GM18526 (cell line): ENCODE results near the gene SLFN12.

Source experiments
- POLR2A ChIP-seq: IDR thresholded peaks from 3 replicates; pipeline ENCODE4 v1.6.1; 2011; ENCODE audit not compliant: insufficient read length; ENCODE audit errors: extremely low read depth

The SLFN12 gene

DNA sequence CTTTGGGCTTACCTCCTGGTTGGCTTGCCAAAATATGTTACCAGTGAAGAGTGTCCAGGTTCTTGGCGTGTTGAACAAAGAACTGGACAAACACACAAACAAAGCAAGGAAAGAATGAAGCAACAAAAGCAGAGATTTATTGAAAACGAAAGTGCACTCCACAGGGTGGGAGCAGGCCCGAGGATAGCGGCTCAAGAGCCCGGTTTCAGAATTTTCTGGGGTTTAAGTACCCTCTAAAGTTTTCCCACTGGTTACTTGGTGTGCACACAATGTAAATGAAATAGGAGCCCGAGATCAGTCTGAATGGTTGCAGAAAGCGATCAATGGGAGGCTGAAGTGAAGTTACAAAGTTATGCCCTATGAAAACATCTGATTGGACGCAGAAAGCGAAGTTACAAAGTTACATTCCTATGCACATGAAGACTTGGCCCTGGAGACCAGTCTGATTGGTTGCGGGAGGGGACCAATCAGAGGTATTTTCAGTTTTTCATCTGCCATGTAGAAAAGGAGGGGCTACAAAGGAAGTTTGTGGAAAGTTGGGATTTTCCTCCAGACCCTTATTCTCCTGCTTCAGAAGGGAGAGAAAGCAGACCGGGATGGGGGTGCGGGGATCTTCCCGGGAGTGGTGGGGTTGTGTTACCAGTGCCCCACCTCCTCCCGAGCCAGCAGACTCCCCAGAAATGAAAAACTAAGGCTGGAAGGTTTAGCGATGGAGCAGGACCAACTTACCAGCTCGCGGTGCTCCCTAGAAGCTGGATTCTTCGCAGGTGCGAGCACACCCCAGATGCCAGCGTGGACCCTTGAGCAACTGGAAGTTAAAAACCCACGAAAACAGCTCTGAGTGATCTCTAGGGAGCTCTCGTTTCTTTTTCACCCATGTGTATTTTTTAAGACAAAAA lies at the start of gene SLFN12:
Gene SLFN12 (minus strand): TSS at position 325 of the 899 bp plus-strand sequence. CDS start 9,472 bp downstream, outside the sequence.
- TF ChIP-seq POLR2A: peak; percentile 31

DNA sequence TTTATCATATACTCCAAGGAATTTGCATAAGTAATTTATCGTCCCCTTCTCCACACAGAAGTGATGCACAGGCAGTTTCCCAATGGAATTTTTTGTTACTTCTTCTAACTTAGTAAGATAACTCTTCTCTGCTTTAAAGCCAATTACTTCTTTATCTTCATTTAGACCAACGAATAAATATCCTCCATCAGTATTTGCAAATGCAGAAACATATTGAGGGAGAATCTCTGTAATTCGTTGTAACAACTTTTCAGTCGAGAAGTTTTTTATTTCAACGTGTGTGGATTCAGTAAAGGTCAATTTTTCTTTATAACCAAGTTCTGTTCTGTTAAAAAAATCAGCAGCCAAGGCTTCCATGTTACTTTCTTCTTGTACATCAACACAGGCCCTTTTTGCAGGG lies 47.0 kb upstream of the SLFN12 start:
- TF ChIP-seq POLR2A: no peak

DNA sequence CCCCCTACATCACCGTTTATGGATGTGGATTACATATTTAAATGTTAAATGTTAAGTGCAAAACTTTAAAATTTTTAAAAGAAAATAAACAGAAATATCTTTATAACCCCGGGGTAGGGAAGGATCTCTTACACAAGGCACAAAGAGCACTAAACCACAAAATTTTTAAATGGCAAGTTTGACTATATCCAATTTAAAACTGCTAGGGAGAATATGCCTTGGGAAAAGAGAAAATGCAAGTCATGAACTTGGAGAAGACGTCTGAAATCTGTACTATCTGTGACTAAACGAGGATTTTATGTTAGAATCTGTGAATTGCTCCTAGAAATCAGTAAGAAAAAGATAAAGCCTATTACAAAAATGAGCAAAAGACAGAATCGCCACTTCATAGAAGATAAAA lies 44.9 kb upstream of the SLFN12 start:
- TF ChIP-seq POLR2A: no peak

DNA sequence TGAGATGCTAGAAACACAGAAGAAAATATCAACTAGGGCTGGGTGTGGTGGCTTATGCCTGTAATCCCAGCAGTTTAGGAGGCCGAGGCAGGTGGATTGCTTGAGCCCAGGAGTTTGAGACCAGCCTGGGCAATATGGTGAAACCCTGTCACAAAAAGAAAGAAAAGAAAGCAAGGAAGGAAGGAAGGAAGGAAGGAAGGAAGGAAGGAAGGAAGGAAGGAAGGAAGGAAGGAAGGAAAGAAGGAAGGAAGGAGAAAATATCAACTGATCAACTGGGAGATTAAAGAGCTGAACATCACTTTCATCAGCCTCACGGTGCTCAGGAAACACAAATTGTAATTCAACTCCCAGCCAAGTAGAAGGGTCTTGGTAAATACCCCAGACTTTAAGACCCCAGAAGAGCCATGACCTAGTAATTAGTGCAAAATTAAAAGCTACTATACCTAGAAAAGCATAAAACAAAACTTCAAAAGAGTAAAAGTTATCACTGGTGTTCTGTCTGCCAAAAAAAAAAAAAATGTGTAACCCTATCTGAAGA lies 44.1 kb upstream of the SLFN12 start:
- TF ChIP-seq POLR2A: no peak

DNA sequence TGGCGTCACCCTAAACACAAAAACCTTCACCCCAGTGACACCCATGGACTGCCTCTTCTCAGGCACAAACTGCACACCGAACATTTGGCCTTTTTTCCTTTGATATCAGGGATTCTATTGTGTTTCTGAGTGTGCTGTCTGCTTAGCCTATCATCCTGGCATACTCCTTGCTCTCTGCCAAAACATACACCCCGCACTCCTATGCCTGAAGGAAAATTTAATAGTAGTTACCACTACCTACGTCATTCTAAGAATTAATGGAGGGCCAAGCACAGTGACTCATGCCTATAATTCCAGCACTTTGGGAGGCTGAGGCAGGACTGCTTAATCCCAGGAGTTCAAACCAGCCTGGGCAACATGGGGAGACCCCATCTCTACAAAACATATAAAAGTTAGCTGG lies 36.2 kb upstream of the SLFN12 start:
- no peak for TF ChIP-seq POLR2A

DNA sequence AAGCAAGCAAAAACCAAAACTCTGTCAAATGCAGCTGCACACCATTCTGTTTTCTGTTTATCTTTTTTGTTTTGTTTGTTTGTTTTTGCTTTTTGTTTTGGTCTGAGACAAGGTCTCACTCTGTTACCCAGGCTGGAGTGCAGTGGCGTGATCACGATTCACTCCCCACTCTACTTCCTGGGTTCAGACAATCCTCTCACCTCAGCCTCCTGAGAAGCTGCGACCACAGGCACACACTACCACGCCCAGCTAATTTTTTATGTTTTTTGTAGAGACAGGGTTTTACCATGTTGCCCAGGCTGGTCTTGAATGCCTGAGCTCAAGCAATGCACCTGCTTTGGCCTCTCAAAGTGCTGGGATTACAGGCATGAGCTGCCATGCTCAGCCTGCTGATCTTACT lies 35.5 kb upstream of the SLFN12 start:
- no peak for TF ChIP-seq POLR2A

DNA sequence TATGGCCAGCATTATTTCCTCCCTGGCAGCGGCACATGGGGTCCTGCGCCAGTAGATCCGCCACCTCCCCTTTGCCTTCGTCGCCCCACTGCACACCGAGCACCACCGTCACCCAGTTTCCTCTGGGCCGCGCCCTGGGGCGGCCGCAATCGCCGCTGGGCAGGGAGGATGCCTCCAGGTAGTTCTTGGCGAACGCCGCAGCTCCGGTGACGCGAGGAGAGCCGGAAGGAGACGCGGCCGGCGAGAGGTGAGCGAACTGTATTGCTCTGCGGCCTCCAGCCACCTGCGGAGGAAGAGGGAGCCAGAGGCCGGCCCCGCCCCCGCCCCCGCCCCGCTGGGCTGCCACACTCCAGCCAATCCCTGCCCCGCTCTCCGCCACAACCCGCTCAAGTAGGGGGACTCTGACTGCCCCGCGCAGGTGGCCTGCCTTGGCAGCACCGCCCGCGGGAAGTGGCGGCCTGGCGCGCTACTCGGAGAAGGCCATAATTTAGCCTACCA lies 28.1 kb upstream of the SLFN12 start:
- peak; percentile 40 for TF ChIP-seq POLR2A

DNA sequence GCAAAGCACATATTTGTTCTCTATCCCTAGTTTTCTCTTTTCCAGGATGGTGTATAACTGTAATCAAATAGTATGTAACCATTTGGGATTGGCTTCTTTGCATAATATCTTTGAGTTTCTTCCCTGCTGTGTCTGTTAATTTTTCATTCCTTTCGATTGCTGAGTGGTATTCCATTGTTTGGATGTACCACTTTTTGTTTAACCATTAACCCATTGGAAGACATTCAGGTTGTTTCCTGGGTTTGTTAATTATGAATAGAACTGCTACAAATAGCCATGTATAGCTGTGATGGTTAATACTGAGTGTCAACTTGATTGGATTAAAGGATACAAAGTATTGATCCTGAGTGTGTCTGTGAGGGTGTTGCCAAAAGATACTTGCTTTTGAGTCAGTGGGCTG lies 20.9 kb upstream of the SLFN12 start:
- no peak for TF ChIP-seq POLR2A

DNA sequence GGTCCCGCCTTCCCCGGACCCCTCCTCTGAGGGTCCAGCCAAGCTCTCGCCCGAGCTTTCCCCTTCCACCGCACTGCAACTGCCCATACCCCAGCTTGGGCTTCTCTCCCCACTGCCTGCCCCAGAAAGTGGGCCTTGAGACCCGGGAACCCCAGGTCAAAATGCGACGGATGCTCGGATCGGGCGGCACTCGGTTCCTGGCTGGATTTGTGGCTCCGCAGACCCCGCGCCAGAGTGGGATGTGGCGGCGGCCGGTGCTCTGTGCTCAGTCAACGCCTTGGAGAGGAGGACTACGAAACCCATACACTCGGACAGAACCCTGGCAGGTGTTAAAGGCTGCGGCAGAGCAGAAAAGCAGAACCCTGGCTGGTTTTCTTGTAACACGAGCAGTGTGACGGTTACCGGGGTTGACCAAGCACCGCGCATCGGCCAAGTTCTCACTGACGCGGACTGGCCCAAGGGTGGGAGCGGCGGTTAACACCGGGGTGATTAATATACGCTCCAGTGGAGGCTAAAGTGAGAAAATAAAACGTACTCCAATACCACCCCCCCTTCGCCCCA lies 17.2 kb upstream of the SLFN12 start:
- TF ChIP-seq POLR2A: no peak

DNA sequence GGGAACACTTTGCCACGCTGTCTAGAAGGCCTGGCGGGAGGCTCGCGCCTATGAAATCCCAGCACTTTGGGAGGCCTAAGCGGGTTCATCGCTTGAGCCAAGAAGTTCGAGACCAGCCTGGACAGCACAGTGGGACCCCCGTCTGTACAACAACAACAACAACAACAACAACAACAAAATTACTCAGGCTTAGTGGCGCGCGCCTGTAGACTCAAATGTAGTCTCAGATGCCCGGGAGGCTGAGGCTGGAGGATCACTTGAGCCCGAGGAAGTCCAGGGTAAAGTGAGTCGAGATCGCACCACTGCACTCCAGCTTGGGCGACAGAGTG lies 16.6 kb upstream of the SLFN12 start:
- no peak for TF ChIP-seq POLR2A

DNA sequence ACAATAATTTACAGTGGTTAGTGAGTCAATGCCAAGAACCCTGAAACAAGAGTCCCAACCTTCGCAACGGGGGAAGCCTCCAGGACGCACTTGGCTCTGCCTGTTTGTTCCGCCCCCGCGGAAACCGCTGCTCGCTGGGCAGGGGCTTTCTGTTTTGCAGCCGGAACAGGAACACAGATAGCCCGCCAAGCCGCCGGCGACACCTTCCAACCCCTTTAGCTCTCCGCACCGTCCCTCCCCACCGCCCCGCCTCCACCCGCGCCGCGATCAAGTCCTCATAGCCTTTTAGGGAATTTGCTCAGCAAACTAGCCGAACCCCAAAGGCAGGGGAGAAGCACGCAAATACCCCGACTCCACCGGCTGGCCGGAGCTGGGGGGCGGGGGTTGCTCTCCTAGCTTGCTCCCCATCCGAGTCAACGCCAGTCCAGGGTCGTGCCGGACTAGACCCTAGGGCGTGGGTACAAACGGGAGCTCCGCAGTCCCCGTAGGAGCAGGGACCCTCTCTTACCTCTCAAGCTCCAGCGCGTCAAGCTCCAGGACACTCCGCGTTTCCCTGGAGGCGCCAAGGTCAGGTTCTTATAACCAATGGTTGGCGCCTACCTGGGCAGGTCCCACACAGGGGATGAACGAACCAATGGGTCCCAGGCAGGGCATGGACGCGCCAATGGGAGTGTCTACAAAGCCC lies 16.1 kb upstream of the SLFN12 start, which contains the start of gene SLFN13:
Gene SLFN13 (minus strand): TSS at position 553 of the 685 bp plus-strand sequence. CDS start 3,086 bp downstream, outside the sequence.
- TF ChIP-seq POLR2A: peak; percentile 62

DNA sequence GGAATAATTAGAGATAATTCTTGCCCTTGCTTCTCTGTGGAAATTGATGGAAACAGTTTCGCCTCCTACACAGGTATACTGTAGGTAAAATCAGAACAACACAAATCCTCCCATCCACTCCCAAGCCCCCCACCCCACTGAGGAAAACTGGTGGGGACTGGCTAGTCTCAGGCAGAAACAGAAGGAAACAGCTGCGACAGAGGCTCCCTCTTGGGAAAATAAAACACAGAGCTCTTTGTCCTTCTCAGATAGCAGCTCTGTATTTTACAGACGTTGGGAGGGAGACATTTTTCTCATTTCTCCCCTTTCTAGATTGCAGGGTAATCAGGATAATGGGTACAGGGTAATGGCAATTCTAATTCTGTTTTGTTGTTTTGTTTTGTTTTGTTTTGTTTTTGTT lies 15.2 kb upstream of the SLFN12 start:
- no peak for TF ChIP-seq POLR2A

DNA sequence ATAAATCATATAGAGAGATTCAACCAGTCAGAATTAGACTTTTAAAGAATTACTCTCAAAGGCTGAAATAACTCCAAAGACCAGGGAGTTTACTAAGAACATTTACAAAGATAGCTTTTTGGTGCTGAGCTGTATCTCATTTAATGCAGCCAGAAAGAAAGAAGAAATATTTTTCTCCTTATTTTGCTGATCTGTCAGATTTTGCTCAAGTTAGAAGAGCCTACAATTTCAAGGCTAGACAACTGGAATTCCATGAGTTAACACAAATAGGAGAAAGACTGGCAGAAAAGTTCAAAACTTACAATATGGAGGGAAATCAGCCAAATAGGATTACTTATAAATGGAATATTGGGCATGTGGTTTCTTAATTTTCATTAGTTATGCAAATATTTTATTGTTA lies 6.1 kb upstream of the SLFN12 start:
- no peak for TF ChIP-seq POLR2A

DNA sequence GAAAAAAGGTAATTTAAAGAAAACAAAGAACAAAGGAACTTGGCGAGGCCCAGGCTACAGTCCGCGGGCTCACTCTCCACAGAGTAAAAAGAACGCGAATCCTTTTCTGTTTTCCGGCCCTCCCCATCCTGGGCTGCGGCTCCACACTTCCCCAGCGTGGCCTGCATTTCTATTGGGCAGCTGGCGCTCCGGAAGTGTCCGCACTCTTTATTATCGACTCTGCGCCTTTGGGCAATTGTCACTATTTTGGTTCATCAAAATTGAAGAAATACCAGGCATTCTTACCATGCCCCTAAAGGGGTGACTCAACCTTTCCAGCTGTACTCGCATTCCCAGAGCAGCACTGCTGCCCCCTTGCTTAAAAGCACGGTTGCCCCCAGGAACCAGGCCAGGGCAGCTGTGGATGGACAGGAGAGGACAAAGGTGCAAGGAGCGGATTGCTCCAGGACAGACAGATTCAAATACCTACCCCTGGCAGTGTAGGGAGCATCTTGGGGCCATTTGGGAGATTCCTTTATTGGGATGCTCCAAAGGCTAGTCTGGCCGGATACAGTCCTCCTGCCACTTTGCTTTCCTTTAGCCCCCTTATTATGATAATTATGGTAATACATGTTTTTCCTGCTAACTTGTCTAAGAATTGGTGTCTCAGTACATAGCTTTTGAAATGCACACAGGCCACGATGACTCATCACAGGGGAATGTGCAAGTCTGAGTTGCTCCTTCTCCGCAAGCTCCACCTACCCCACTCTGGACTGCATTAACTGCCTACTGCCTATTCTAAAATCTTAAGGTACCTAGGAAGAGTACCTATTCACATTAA lies 985 bp upstream of the SLFN12 start:
- TF ChIP-seq POLR2A: no peak

DNA sequence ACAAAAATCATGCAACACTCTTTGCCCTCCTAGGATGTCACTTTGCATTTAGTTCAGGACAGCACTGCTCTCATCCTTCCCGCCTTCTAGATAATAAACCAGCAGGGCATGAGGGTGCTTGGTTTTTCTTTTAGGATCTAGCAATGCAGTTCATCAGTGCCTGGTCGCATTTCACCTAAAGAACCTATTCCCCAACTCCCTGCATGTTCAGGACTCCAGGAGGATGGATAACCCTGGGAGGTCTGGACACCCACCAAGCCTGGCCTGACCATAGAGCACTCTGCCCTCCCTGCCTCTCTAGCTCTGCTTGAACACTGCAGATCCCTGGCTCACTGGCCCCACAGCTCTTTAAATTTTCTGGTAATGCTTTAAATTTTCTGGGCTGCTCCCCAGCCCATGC lies 2.6 kb downstream of the SLFN12 start:
- TF ChIP-seq POLR2A: no peak

DNA sequence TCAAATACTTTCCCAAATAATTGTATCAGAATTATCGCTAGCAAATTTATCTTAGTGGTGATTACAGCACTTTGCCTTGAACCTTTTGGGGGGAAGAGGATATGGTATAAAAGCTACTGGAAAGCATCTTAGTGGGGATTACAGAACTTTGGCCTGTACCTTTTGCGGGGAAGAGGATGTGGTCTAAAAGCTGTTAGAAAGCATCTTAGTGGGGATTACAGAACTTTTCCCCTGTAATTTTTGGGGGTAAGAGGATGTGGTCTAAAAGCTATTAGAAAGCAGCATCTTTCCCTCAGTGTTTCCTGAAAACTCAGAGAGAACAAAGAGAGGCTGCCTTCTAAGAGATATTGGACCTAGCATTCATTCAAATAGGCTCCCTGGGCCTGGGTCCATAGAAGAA lies 4.1 kb downstream of the SLFN12 start:
- no peak for TF ChIP-seq POLR2A
